ENCODE results near the gene KRT26. TPM values are rescaled to one million over a fixed set of nuclear protein-coding genes. Genes with fewer than 3 reads are reported as not detected.

Gene KRT26
- total RNA-seq, 2 donors from 2014 or later, result not detected

- no peak for TF ChIP-seq POLR2A (IDR thresholded peaks at IDR 0.05)
- TF ChIP-seq, protein P1, sequence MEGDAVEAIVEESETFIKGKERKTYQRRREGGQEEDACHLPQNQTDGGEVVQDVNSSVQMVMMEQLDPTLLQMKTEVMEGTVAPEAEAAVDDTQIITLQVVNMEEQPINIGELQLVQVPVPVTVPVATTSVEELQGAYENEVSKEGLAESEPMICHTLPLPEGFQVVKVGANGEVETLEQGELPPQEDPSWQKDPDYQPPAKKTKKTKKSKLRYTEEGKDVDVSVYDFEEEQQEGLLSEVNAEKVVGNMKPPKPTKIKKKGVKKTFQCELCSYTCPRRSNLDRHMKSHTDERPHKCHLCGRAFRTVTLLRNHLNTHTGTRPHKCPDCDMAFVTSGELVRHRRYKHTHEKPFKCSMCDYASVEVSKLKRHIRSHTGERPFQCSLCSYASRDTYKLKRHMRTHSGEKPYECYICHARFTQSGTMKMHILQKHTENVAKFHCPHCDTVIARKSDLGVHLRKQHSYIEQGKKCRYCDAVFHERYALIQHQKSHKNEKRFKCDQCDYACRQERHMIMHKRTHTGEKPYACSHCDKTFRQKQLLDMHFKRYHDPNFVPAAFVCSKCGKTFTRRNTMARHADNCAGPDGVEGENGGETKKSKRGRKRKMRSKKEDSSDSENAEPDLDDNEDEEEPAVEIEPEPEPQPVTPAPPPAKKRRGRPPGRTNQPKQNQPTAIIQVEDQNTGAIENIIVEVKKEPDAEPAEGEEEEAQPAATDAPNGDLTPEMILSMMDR (IDR thresholded peaks at IDR 0.05), result no peak
- intact Hi-C loops (cut with DNase I), result no loop called here
- ATAC-seq, result no peak
- Histone ChIP-seq H3K27me3 (no peaks in the 10 kb centered on the region), H3K27ac (no peak overlapping the region), H3K36me3 (replicated peaks in 1 of 2; ENCODE audit: insufficient read depth in 1 of 2, low read depth in 2 of 2) (no peaks in the 10 kb centered on the region), H3K4me1 (peaks cover 10% of the 10 kb centered on the region), H3K4me3 (no peak overlapping the region), H3K9me3 (no peaks in the 10 kb centered on the region)
- DNase-seq, result no peak
- 31 to 55% methylated on average over 3 of the region's 3 CpGs for WGBS, 2 donors
These were observed 54.2 kb downstream of the KRT26 start for GRCh38 chr17:40717776-40718175.

Other genes with a start within 250 kb of the KRT26 start
- under 1 TPM in 1 of 2 donors, not detected in 1; 0.26 TPM for gene CCR7, start 206.7 kb downstream of the KRT26 start, total RNA-seq
- gene SMARCE1, start 124.4 kb downstream of the KRT26 start, total RNA-seq, result 10 to 100 TPM; 48.0 to 50.8 TPM
- 1 to 10 TPM in 1 of 2 donors, under 1 TPM in 1; 0.66 to 1.6 TPM for gene KRT222, start 107.0 kb downstream of the KRT26 start, total RNA-seq
- not detected for gene KRT24, start 68.4 kb downstream of the KRT26 start, total RNA-seq
- gene KRT25, start 16.9 kb downstream of the KRT26 start, total RNA-seq, result not detected
- not detected for gene KRT27, start 10.3 kb upstream of the KRT26 start, total RNA-seq
- not detected for gene KRT28, start 27.8 kb upstream of the KRT26 start, total RNA-seq
- gene KRT10, start 50.4 kb upstream of the KRT26 start, total RNA-seq, result 1 to 10 TPM; 3.3 to 8.0 TPM
- not detected for gene KRT12, start 95.0 kb upstream of the KRT26 start, total RNA-seq
- not detected for gene KRT20, start 113.0 kb upstream of the KRT26 start, total RNA-seq
- 1 to 10 TPM; 2.3 to 9.6 TPM for gene KRT23, start 165.4 kb upstream of the KRT26 start, total RNA-seq
- gene KRT39, start 194.7 kb upstream of the KRT26 start, total RNA-seq, result not detected
- 1 to 10 TPM in 1 of 2 donors, not detected in 1; 1.6 TPM for gene KRT40, start 212.1 kb upstream of the KRT26 start, total RNA-seq
- not detected for gene KRTAP3-3, start 222.0 kb upstream of the KRT26 start, total RNA-seq
- not detected for gene KRTAP3-2, start 227.7 kb upstream of the KRT26 start, total RNA-seq
- not detected for gene KRTAP3-1, start 236.9 kb upstream of the KRT26 start, total RNA-seq

All from body of pancreas (tissue), 4 donors.